Stimulated activated naive CD8-positive, alpha-beta T cell treated with anti-CD3 and anti-CD28 coated beads, Interleukin-15, Interleukin-2, amounts not matched to agents 100 ng/mL and 50 ng/mL, for 24 hours (primary cell): ENCODE measurements around the gene SNAP47.

Source experiments
- H3K27ac Mint-ChIP-seq: one replicate; pipeline ENCODE4 v1.8.0; 2021; ENCODE audit warnings: mild to moderate bottlenecking, mixed read lengths
- H3K27me3 Mint-ChIP-seq: one replicate; pipeline ENCODE4 v1.8.0; 2021; ENCODE audit warnings: mixed read lengths
- H3K36me3 Mint-ChIP-seq: one replicate; pipeline ENCODE4 v1.8.0; 2021; ENCODE audit warnings: low read depth, mixed read lengths
- H3K4me1 Mint-ChIP-seq: one replicate; pipeline ENCODE4 v1.8.0; 2021; ENCODE audit warnings: low read depth, mixed read lengths
- H3K4me3 Mint-ChIP-seq: one replicate; pipeline ENCODE4 v1.8.0; 2021; ENCODE audit warnings: mild to moderate bottlenecking, mixed read lengths
- H3K9me3 Mint-ChIP-seq: one replicate; pipeline ENCODE4 v1.8.0; 2021; ENCODE audit warnings: mixed read lengths

SNAP47 gene

GRCh38 chr1:227754958-227755357 lies 19.7 kb downstream of the SNAP47 start:
- Mint-ChIP-seq H3K36me3 (peaks cover 32% of the 10 kb centered on the region), H3K4me3 (no peak overlapping the region), H3K9me3 (no peaks in the 10 kb centered on the region), H3K27me3 (no peaks in the 10 kb centered on the region), H3K4me1 (peaks cover 21% of the 10 kb centered on the region), H3K27ac (no peak overlapping the region)

- Mint-ChIP-seq H3K9me3 (no peaks in the 10 kb centered on the region), H3K36me3 (peaks cover 40% of the 10 kb centered on the region), H3K4me1 (peaks cover 24% of the 10 kb centered on the region), H3K27ac (peak overlapping the region; percentile 36), H3K27me3 (no peaks in the 10 kb centered on the region), H3K4me3 (no peak overlapping the region)
These were observed 21.1 kb downstream of the SNAP47 start for GRCh38 chr1:227756172-227756959.

GRCh38 chr1:227757781-227758180 lies 22.5 kb downstream of the SNAP47 start:
- H3K36me3 Mint-ChIP-seq: peaks cover 40% of the 10 kb centered on the region
- no peaks in the 10 kb centered on the region for H3K27me3 Mint-ChIP-seq
- no peaks in the 10 kb centered on the region for H3K9me3 Mint-ChIP-seq
- peaks cover 38% of the 10 kb centered on the region for H3K4me1 Mint-ChIP-seq
- H3K4me3 Mint-ChIP-seq: no peak overlapping the region
- no peak overlapping the region for H3K27ac Mint-ChIP-seq

- peaks cover 40% of the 10 kb centered on the region for H3K36me3 Mint-ChIP-seq
- H3K4me3 Mint-ChIP-seq: no peak overlapping the region
These were observed 23.1 kb downstream of the SNAP47 start for GRCh38 chr1:227758366-227758765.

DNA sequence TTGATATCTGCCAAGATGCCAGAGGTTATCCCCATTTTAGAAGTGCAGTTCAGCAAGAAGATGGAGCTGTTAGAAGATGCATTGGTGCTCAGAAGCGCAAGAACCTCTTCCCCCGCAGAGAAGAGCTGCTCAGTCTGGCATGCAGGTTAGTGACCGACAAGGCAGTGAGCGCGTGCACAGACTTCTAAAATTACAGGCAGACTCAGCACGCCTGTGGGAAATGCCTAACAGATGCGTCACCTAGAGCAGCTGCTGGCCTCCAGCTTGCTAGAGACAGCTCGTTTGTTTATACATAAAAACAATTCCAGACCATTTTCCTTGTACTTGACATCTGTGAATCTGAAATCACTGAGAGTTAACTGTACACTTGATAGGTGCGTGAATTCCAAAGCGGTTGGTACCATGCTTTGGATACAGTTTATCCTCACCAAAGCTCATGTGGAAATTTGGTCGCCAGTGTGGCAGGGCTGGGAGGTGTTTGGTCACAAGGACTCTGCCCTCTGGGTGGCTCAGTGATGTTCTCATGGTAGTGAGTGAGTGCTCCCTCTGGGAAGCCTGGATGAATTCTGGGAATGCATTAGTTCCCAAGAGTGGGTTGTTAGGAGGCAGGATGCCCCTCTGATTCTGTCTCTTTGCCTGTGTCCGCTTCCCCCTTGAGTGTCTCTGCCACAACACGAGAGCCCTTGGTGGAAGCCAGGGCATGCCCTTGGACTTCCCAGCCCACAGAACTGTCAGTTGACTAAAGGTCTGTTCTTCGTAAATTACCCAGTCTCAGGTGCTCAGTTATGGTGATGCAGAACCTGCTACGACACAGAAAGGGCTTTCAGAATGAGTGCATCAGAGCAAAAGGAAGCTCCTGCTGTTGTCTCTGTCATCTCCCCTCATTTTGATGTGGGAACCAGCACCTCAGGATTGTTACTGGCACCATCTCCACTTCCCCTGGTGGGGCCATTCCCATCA lies 24.4 kb downstream of the SNAP47 start:
- Mint-ChIP-seq H3K9me3 (no peaks in the 10 kb centered on the region), H3K27me3 (no peaks in the 10 kb centered on the region), H3K36me3 (peaks cover 43% of the 10 kb centered on the region), H3K4me1 (peaks cover 55% of the 10 kb centered on the region), H3K27ac (no peak overlapping the region), H3K4me3 (no peak overlapping the region)

More at GRCh38 chr1:227758366-227758765, 23.1 kb downstream of the SNAP47 start:
- Mint-ChIP-seq H3K27ac (no peak overlapping the region), H3K27me3 (no peaks in the 10 kb centered on the region), H3K9me3 (no peaks in the 10 kb centered on the region), H3K4me1 (peaks cover 44% of the 10 kb centered on the region)

DNA sequence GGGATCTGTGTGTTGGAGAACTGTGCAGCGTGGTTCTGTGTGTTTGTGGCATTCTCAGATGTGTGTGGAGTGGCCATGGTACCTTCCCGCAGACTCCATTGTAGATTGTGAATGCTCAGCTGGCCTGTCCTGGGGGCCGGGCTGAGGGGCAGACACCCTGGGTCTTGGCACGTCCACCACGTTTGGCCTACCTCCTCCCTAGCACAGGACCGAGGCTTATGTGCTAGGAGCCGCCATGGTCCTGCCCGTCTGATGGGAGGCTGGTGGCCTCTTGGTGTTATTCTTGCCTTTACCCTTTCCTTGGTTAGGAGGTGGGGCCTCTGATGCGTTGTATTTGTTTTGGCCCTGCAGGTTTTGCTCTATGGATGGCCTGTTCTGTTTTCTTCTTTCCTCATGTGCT lies 25.1 kb downstream of the SNAP47 start:
- H3K4me3 Mint-ChIP-seq: no peak overlapping the region
- H3K36me3 Mint-ChIP-seq: peaks cover 42% of the 10 kb centered on the region
- H3K9me3 Mint-ChIP-seq: no peaks in the 10 kb centered on the region
- no peak overlapping the region for H3K27ac Mint-ChIP-seq
- H3K4me1 Mint-ChIP-seq: peaks cover 62% of the 10 kb centered on the region
- H3K27me3 Mint-ChIP-seq: no peaks in the 10 kb centered on the region

GRCh38 chr1:227761621-227762230 lies 26.5 kb downstream of the SNAP47 start:
- peaks cover 38% of the 10 kb centered on the region for H3K36me3 Mint-ChIP-seq
- no peak overlapping the region for H3K4me3 Mint-ChIP-seq
- peaks cover 67% of the 10 kb centered on the region for H3K4me1 Mint-ChIP-seq
- no peak overlapping the region for H3K27ac Mint-ChIP-seq
- H3K27me3 Mint-ChIP-seq: no peaks in the 10 kb centered on the region
- H3K9me3 Mint-ChIP-seq: no peaks in the 10 kb centered on the region

- Mint-ChIP-seq H3K4me3 (no peak overlapping the region), H3K36me3 (peaks cover 43% of the 10 kb centered on the region), H3K27me3 (no peaks in the 10 kb centered on the region), H3K4me1 (peaks cover 73% of the 10 kb centered on the region), H3K9me3 (no peaks in the 10 kb centered on the region), H3K27ac (no peak overlapping the region)
These were observed 27.1 kb downstream of the SNAP47 start for GRCh38 chr1:227762231-227762911.

DNA sequence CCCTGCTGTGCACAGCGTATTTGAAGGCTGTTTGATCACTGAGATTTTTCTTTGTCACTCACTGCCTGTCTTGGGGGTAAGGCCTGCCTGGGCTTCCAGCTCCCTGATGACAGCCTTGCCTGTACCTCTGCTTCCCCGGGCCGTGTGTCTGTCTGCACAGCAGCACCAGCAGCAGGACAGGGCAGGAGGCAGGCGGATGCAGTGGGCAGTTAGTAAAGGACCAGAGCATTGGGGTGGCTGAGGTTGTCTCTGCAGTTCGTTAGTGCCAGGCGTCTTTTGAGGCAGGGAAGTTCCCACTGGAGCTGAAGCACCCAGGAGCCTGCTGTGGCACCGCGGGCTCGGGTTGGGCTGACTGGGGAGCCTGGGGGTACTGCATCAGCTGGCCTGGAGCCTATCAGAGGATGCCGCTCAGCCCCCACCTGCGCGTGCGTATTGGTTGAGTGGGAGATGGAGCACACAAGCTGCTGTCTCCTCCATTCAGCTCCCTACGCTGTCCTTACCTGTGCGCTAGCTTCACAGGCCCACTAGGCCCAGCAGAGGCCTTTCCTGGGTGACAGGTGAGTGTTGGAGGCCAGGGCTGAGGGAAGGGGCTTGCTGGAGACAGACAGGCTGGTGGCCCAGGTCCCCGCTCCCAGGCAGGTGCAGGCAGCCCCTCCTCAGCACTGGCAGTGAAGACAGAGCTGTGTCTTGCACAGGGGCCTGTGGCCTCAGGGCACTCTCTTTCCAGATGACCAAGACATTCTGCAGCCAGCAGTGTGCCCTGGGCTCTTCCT lies 28.2 kb downstream of the SNAP47 start:
- Mint-ChIP-seq H3K4me1 (peaks cover 79% of the 10 kb centered on the region), H3K36me3 (peaks cover 48% of the 10 kb centered on the region)

DNA sequence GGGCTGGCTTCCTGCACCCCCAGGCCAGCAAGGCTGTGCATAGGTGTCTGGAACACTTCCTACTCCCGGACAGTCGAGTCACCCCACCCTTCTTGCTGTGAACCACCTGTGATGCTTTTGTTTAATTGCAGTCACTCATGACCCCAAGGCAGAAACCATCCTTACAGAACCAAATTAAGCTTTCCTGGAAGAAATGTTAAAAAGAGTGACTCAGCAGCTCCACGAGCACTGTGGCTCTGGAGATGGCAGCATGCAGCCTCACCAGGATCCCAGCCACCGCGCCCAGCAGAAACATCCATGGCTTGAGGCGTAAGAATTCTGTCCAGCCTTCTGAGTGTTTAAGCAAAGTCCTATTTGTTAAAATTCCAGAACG lies 28.8 kb downstream of the SNAP47 start:
- peaks cover 73% of the 10 kb centered on the region for H3K4me1 Mint-ChIP-seq
- peaks cover 48% of the 10 kb centered on the region for H3K36me3 Mint-ChIP-seq
- no peaks in the 10 kb centered on the region for H3K9me3 Mint-ChIP-seq
- no peak overlapping the region for H3K27ac Mint-ChIP-seq
- no peak overlapping the region for H3K4me3 Mint-ChIP-seq
- no peaks in the 10 kb centered on the region for H3K27me3 Mint-ChIP-seq

More for the DNA sequence above, 28.2 kb downstream of the SNAP47 start:
- Mint-ChIP-seq H3K9me3 (no peaks in the 10 kb centered on the region), H3K4me3 (no peak overlapping the region), H3K27me3 (no peaks in the 10 kb centered on the region), H3K27ac (no peak overlapping the region)

GRCh38 chr1:227765261-227766014 lies 30.2 kb downstream of the SNAP47 start:
- Mint-ChIP-seq H3K27me3 (no peaks in the 10 kb centered on the region), H3K36me3 (peaks cover 39% of the 10 kb centered on the region), H3K4me3 (no peak overlapping the region), H3K4me1 (peaks cover 71% of the 10 kb centered on the region), H3K27ac (no peak overlapping the region), H3K9me3 (no peaks in the 10 kb centered on the region)

DNA sequence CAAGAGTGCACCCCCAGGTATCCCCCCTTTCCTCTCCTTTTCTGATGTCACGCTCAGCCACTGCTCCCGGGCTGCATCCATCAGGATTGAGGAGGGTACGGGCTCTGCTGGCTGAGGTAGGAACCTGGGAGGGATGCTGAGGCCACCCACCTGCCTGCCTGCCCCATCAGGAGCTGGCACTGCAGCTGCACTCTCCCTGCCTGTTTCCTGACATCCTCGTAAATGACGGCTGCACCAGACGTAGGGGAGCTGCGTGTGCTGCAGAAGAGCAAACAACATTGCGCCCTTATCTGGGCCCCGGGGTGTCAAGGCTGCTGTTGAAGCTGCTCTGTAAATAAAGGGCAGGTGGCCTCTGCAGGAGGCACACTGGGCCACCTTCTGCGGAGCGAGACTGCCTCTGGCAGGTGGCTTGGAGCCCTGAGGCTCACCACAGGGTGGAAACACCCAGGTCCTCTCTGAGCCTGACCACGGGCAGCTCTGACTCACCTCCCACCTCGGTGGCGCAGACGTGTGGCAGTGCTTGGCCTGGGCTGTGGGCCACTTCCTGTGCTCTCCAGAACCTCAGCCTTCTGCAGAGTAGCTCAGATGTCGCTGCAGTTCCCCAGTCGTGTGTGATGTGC lies 30.9 kb downstream of the SNAP47 start:
- H3K36me3 Mint-ChIP-seq: peaks cover 36% of the 10 kb centered on the region
- H3K4me1 Mint-ChIP-seq: peaks cover 71% of the 10 kb centered on the region
- no peaks in the 10 kb centered on the region for H3K27me3 Mint-ChIP-seq
- H3K27ac Mint-ChIP-seq: peak overlapping the region; percentile 45
- H3K9me3 Mint-ChIP-seq: no peaks in the 10 kb centered on the region
- peak overlapping the region; percentile 20 for H3K4me3 Mint-ChIP-seq

GRCh38 chr1:227766653-227767277 lies 31.5 kb downstream of the SNAP47 start:
- Mint-ChIP-seq H3K27ac (peak overlapping the region; percentile 45), H3K27me3 (no peaks in the 10 kb centered on the region), H3K9me3 (no peaks in the 10 kb centered on the region), H3K4me1 (peaks cover 64% of the 10 kb centered on the region), H3K36me3 (peaks cover 31% of the 10 kb centered on the region), H3K4me3 (no peak overlapping the region)
